HEK293T (cell line): Measurements from ENCODE around the gene INSIG2.

Experiments used
- FOXM1 ChIP-seq: fragments of 450-650 bp; IDR thresholded peaks from 2 replicates; pipeline ENCODE4 v1.6.1; 2017; ENCODE audit warnings: mild to moderate bottlenecking, borderline replicate concordance
- LEF1 ChIP-seq: fragments of 450-650 bp; IDR thresholded peaks from 2 replicates; pipeline ENCODE4 v1.6.1; 2017; ENCODE audit warnings: mild to moderate bottlenecking, borderline replicate concordance
- NFRKB ChIP-seq: fragments of 450-650 bp; IDR thresholded peaks from 2 replicates; pipeline ENCODE4 v1.6.1; 2016; ENCODE audit warnings: mild to moderate bottlenecking, moderate library complexity
- SP1 ChIP-seq: fragments of 450-650 bp; IDR thresholded peaks from 2 replicates; pipeline ENCODE4 v1.6.1; 2017
- SUZ12 ChIP-seq: fragments of 450-650 bp; IDR thresholded peaks from 2 replicates; pipeline ENCODE4 v1.6.1; 2016; ENCODE audit warnings: mild to moderate bottlenecking
- TARDBP ChIP-seq: fragments of 450-650 bp; IDR thresholded peaks from 2 replicates; pipeline ENCODE4 v1.6.1; 2016
- ZNF384 ChIP-seq: fragments of 450-650 bp; IDR thresholded peaks from 2 replicates; pipeline ENCODE4 v1.6.1; 2016

- TF ChIP-seq NFRKB (no peak), TARDBP (no peak), LEF1 (no peak), SP1 (no peak), FOXM1 (no peak), ZNF384 (no peak), SUZ12 (no peak)
These were observed 29.3 kb upstream of the INSIG2 start for GRCh38 chr2:118058951-118059350.
